ENCODE results near the gene MTHFSD. TPM values are rescaled to one million over a fixed set of nuclear protein-coding genes. Genes with fewer than 3 reads are reported as not detected.

Gene MTHFSD
- total RNA-seq, 1 donor from 2014 or later = 12.5 TPM

- Histone ChIP-seq H3K27ac (ENCODE audit: low read depth, low read length) (no peak overlapping the region), H3K27me3 (ENCODE audit: control insufficient read depth in 3 of 3, insufficient read depth in 3 of 3, low read length in 3 of 3) (no peaks in the 10 kb centered on the region), H3K4me1 (ENCODE audit: control insufficient read depth in 3 of 3, insufficient read depth in 3 of 3, low read length in 3 of 3) (peaks cover 29 to 41% (median 39%) of the 10 kb centered on the region in 3 donors)
Measured at GRCh38 chr16:86553356-86553755, 1.7 kb downstream of the MTHFSD start.

GRCh38 chr16:86550281-86550680 lies 4.8 kb downstream of the MTHFSD start:
- Histone ChIP-seq H3K27me3 (ENCODE audit: control insufficient read depth in 3 of 3, insufficient read depth in 3 of 3, low read length in 3 of 3) (no peaks in the 10 kb centered on the region), H3K27ac (ENCODE audit: low read depth, low read length) (no peak overlapping the region), H3K9me3 (ENCODE audit: control insufficient read depth in 3 of 3, low read length in 3 of 3) (no peaks in the 10 kb centered on the region), H3K9ac (ENCODE audit: low read depth in 1 of 3, low read length in 3 of 3) (peak overlapping the region in 1 of 3 donors; percentile 33), H3K36me3 (ENCODE audit: control insufficient read depth in 3 of 3, insufficient read depth in 3 of 3, low read length in 3 of 3) (peaks cover 35 to 54% (median 38%) of the 10 kb centered on the region in 3 donors), H3K4me1 (ENCODE audit: control insufficient read depth in 3 of 3, insufficient read depth in 3 of 3, low read length in 3 of 3) (peaks cover 18 to 26% (median 24%) of the 10 kb centered on the region in 3 donors), H3K4me3 (ENCODE audit: low read length in 3 of 3) (no peak overlapping the region)

More at GRCh38 chr16:86553356-86553755, 1.7 kb downstream of the MTHFSD start:
- no peak overlapping the region for H3K9ac ChIP-seq (ENCODE audit: low read depth in 1 of 3, low read length in 3 of 3)
- H3K36me3 ChIP-seq (ENCODE audit: control insufficient read depth in 3 of 3, insufficient read depth in 3 of 3, low read length in 3 of 3) = peaks cover 8 to 30% (median 23%) of the 10 kb centered on the region in 3 donors
- no peak overlapping the region for H3K4me3 ChIP-seq (ENCODE audit: low read length in 3 of 3)
- H3K9me3 ChIP-seq (ENCODE audit: control insufficient read depth in 3 of 3, low read length in 3 of 3) = no peaks in the 10 kb centered on the region

GRCh38 chr16:86549893-86550190 lies 5.2 kb downstream of the MTHFSD start:
- Histone ChIP-seq H3K9ac (ENCODE audit: low read depth in 1 of 3, low read length in 3 of 3) (no peak overlapping the region), H3K4me1 (ENCODE audit: control insufficient read depth in 3 of 3, insufficient read depth in 3 of 3, low read length in 3 of 3) (peaks cover 16 to 24% (median 23%) of the 10 kb centered on the region in 3 donors), H3K9me3 (ENCODE audit: control insufficient read depth in 3 of 3, low read length in 3 of 3) (no peaks in the 10 kb centered on the region), H3K27me3 (ENCODE audit: control insufficient read depth in 3 of 3, insufficient read depth in 3 of 3, low read length in 3 of 3) (no peaks in the 10 kb centered on the region), H3K36me3 (ENCODE audit: control insufficient read depth in 3 of 3, insufficient read depth in 3 of 3, low read length in 3 of 3) (peaks cover 38 to 57% (median 41%) of the 10 kb centered on the region in 3 donors), H3K27ac (ENCODE audit: low read depth, low read length) (no peak overlapping the region), H3K4me3 (ENCODE audit: low read length in 3 of 3) (no peak overlapping the region)

GRCh38 chr16:86549076-86549892 lies 5.8 kb downstream of the MTHFSD start:
- Histone ChIP-seq H3K27me3 (ENCODE audit: control insufficient read depth in 3 of 3, insufficient read depth in 3 of 3, low read length in 3 of 3) (no peaks in the 10 kb centered on the region), H3K4me3 (ENCODE audit: low read length in 3 of 3) (no peak overlapping the region), H3K9me3 (ENCODE audit: control insufficient read depth in 3 of 3, low read length in 3 of 3) (no peaks in the 10 kb centered on the region), H3K4me1 (ENCODE audit: control insufficient read depth in 3 of 3, insufficient read depth in 3 of 3, low read length in 3 of 3) (peaks cover 15 to 21% (median 19%) of the 10 kb centered on the region in 3 donors), H3K27ac (ENCODE audit: low read depth, low read length) (no peak overlapping the region), H3K36me3 (ENCODE audit: control insufficient read depth in 3 of 3, insufficient read depth in 3 of 3, low read length in 3 of 3) (peaks cover 39 to 60% (median 44%) of the 10 kb centered on the region in 3 donors), H3K9ac (ENCODE audit: low read depth in 1 of 3, low read length in 3 of 3) (peak overlapping the region in 1 of 3 donors; percentile 38)

- Histone ChIP-seq H3K36me3 (ENCODE audit: control insufficient read depth in 3 of 3, insufficient read depth in 3 of 3, low read length in 3 of 3) (peaks cover 42 to 59% (median 56%) of the 10 kb centered on the region in 3 donors), H3K9ac (ENCODE audit: low read depth in 1 of 3, low read length in 3 of 3) (no peak overlapping the region), H3K4me3 (ENCODE audit: low read length in 3 of 3) (no peak overlapping the region), H3K9me3 (ENCODE audit: control insufficient read depth in 3 of 3, low read length in 3 of 3) (no peaks in the 10 kb centered on the region), H3K27ac (ENCODE audit: low read depth, low read length) (no peak overlapping the region), H3K27me3 (ENCODE audit: control insufficient read depth in 3 of 3, insufficient read depth in 3 of 3, low read length in 3 of 3) (no peaks in the 10 kb centered on the region), H3K4me1 (ENCODE audit: control insufficient read depth in 3 of 3, insufficient read depth in 3 of 3, low read length in 3 of 3) (peaks cover 13 to 17% (median 15%) of the 10 kb centered on the region in 3 donors)
Measured at GRCh38 chr16:86547286-86547685, 7.7 kb downstream of the MTHFSD start.

- Histone ChIP-seq H3K27me3 (ENCODE audit: control insufficient read depth in 3 of 3, insufficient read depth in 3 of 3, low read length in 3 of 3) (no peaks in the 10 kb centered on the region), H3K36me3 (ENCODE audit: control insufficient read depth in 3 of 3, insufficient read depth in 3 of 3, low read length in 3 of 3) (peaks cover 45 to 65% (median 57%) of the 10 kb centered on the region in 3 donors), H3K4me3 (ENCODE audit: low read length in 3 of 3) (no peak overlapping the region), H3K9ac (ENCODE audit: low read depth in 1 of 3, low read length in 3 of 3) (no peak overlapping the region), H3K27ac (ENCODE audit: low read depth, low read length) (no peak overlapping the region), H3K9me3 (ENCODE audit: control insufficient read depth in 3 of 3, low read length in 3 of 3) (no peaks in the 10 kb centered on the region), H3K4me1 (ENCODE audit: control insufficient read depth in 3 of 3, insufficient read depth in 3 of 3, low read length in 3 of 3) (peaks cover 13 to 17% (median 15%) of the 10 kb centered on the region in 3 donors)
Measured at GRCh38 chr16:86546638-86547013, 8.4 kb downstream of the MTHFSD start.

GRCh38 chr16:86545954-86546637 lies 8.9 kb downstream of the MTHFSD start:
- Histone ChIP-seq H3K9me3 (ENCODE audit: control insufficient read depth in 3 of 3, low read length in 3 of 3) (no peaks in the 10 kb centered on the region), H3K9ac (ENCODE audit: low read depth in 1 of 3, low read length in 3 of 3) (no peak overlapping the region), H3K4me1 (ENCODE audit: control insufficient read depth in 3 of 3, insufficient read depth in 3 of 3, low read length in 3 of 3) (peaks cover 13 to 17% (median 15%) of the 10 kb centered on the region in 3 donors), H3K27ac (ENCODE audit: low read depth, low read length) (no peak overlapping the region), H3K4me3 (ENCODE audit: low read length in 3 of 3) (peak overlapping the region in 1 of 3 donors; percentile 6), H3K36me3 (ENCODE audit: control insufficient read depth in 3 of 3, insufficient read depth in 3 of 3, low read length in 3 of 3) (peaks cover 50 to 65% (median 62%) of the 10 kb centered on the region in 3 donors), H3K27me3 (ENCODE audit: control insufficient read depth in 3 of 3, insufficient read depth in 3 of 3, low read length in 3 of 3) (no peaks in the 10 kb centered on the region)

- H3K4me3 ChIP-seq (ENCODE audit: low read length in 3 of 3) = peak overlapping the region in 1 of 3 donors; percentile 6
- no peaks in the 10 kb centered on the region for H3K9me3 ChIP-seq (ENCODE audit: control insufficient read depth in 3 of 3, low read length in 3 of 3)
- H3K4me1 ChIP-seq (ENCODE audit: control insufficient read depth in 3 of 3, insufficient read depth in 3 of 3, low read length in 3 of 3) = peaks cover 13 to 15% (median 14%) of the 10 kb centered on the region in 3 donors
- no peak overlapping the region for H3K9ac ChIP-seq (ENCODE audit: low read depth in 1 of 3, low read length in 3 of 3)
- no peaks in the 10 kb centered on the region for H3K27me3 ChIP-seq (ENCODE audit: control insufficient read depth in 3 of 3, insufficient read depth in 3 of 3, low read length in 3 of 3)
- peaks cover 53 to 68% (median 66%) of the 10 kb centered on the region in 3 donors for H3K36me3 ChIP-seq (ENCODE audit: control insufficient read depth in 3 of 3, insufficient read depth in 3 of 3, low read length in 3 of 3)
- no peak overlapping the region for H3K27ac ChIP-seq (ENCODE audit: low read depth, low read length)
Measured at GRCh38 chr16:86545481-86545880, 9.6 kb downstream of the MTHFSD start.

GRCh38 chr16:86542756-86543750 lies 12.0 kb downstream of the MTHFSD start:
- peaks cover 60 to 86% (median 73%) of the 10 kb centered on the region in 3 donors for H3K36me3 ChIP-seq (ENCODE audit: control insufficient read depth in 3 of 3, insufficient read depth in 3 of 3, low read length in 3 of 3)
- no peak overlapping the region for H3K4me3 ChIP-seq (ENCODE audit: low read length in 3 of 3)
- H3K9ac ChIP-seq (ENCODE audit: low read depth in 1 of 3, low read length in 3 of 3) = no peak overlapping the region
- no peak overlapping the region for H3K27ac ChIP-seq (ENCODE audit: low read depth, low read length)
- peaks cover 0 to 3% (median 0%) of the 10 kb centered on the region in 3 donors for H3K4me1 ChIP-seq (ENCODE audit: control insufficient read depth in 3 of 3, insufficient read depth in 3 of 3, low read length in 3 of 3)
- H3K9me3 ChIP-seq (ENCODE audit: control insufficient read depth in 3 of 3, low read length in 3 of 3) = no peaks in the 10 kb centered on the region
- H3K27me3 ChIP-seq (ENCODE audit: control insufficient read depth in 3 of 3, insufficient read depth in 3 of 3, low read length in 3 of 3) = no peaks in the 10 kb centered on the region
